Thyroid gland (tissue), 4 donors: ENCODE results near the gene PLPP1.

Experiments
- CTCF ChIP-seq, 6 experiments: fragments of 200-600 bp in 3 of 6; fragments of 450-650 bp in 3 of 6; sonication (generic) in 3 of 6; IDR thresholded peaks; one replicate each; pipeline ENCODE4 v1.5.1; 2016 to 2019; ENCODE audit warnings: antibody characterized with exemption in 6 of 6, mild to moderate bottlenecking in 2 of 6, inconsistent platforms in 1 of 6, moderate library complexity in 1 of 6
- POLR2A ChIP-seq, 2 donors: fragments of 450-650 bp; IDR thresholded peaks; one replicate each; pipeline ENCODE4 v1.6.1; 2017; ENCODE audit warnings: antibody characterized with exemption in 2 of 2, mild to moderate bottlenecking in 2 of 2, moderate library complexity in 1 of 2

- TF ChIP-seq CTCF (IDR thresholded peaks at IDR 0.05) (no peak), POLR2A (IDR thresholded peaks at IDR 0.05) (no peak)
These were observed 6.4 kb upstream of the PLPP1 start for GRCh38 chr5:55541056-55541635.
